ENCODE measurements around the gene KRTAP2-3.
A peak's percentile ranks its signal among the peaks of the same experiment; 100 is the strongest.
"Not testable (repeated sequence)": the region's sequence is repeated elsewhere in the genome, so short reads cannot be mapped to it uniquely, and the experiment has no call there.

The KRTAP2-3 gene, protein sequence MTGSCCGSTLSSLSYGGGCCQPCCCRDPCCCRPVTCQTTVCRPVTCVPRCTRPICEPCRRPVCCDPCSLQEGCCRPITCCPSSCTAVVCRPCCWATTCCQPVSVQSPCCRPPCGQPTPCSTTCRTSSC

DNA sequence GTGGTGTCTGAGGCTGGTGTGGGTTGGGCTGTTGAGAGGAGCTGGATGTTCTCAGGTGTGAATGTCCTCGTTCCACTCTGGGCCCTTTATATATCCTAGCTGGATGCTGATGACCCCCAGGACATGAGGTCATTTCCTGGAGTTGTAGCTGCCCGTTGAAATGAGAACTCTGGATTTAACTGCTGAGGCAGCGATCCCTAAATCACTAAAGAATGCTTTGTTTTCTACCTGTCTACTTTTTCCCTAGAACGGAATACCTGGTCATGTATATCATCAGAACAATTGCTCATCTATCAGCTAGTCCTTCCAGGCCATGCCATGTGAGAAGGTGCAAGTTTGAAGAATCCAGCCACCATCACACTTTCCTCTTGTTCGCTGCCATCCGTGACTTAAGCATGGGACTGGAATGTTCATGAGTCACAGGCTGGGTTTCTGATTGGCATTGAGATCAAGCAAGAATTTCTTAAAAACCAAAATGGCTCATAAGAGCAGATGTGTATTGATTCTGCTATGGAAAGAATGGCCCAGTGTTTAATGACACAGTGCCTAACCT lies at the start of gene KRTAP2-3:
Gene KRTAP2-3 (minus strand): TSS at position 63 of the 553 bp plus-strand sequence. CDS start 64 bp downstream, outside the sequence.
- FAIRE-seq: no peak

DNA sequence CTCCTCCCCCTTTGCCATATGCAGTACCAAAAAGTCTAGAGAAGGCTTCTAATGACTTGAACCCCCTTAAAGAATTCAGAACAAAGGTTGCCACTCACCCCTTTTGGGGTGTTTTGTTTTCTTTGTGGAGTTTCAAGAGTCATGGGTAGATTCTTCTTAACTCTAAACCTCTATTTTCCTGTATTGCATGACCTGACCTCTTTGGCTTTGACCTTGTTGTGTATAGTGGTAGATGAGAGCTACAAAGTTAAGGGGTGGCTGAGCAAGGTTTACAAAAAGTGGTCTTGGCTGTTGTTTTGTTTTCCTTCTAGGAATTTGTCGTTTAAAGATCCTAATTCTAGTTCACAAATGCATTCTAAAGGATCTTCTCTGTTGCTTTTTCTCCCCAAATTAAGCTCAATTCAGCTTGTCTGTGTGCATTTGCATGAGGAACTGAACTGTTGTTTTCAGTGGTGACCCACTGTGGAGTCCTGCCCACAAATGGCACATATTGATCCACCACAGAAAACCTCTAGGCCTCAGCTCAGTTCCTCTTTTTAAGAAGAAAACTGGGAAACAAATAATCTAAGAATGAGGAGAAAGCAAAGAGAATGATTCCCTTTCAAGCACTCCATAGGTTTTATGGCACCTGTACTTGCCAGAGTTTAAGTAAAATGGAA lies 48.9 kb upstream of the KRTAP2-3 start:
- not testable (repeated sequence) for FAIRE-seq

DNA sequence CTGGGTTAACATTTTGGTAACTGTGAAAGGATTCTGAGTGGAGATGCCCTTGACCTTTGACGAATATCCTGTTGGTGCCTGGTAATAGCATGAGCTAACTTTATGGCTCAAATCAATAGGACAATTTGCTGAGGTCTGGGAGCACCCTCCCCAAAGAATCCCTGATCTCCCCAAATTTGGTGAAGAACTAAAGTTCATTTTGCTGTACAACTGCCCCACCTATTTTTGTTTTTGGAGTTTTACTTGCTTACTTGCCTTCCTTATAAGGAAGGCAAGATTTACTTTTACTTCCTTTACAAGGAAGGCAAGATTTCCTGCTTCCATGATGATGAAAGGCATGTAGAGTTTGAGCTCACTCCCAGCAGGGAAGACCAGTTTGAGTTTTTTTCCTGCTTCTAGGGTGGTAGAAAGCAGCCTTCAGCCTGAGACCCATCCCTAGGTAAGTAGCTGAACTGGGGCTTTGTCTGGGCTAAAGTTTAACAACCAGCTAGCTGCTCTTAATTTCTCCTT lies 48.1 kb upstream of the KRTAP2-3 start:
- FAIRE-seq: no peak

DNA sequence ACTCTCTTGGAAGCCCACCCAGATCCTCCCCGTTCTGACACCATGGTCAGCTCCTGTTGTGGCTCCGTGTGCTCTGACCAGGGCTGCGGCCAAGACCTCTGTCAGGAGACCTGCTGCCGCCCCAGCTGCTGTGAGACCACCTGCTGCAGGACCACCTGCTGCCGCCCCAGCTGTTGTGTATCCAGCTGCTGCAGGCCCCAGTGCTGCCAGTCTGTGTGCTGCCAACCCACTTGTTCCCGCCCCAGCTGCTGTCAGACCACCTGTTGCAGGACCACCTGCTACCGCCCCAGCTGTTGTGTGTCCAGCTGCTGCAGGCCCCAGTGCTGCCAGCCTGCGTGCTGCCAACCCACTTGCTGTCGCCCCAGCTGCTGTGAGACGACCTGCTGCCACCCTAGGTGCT lies 45.4 kb upstream of the KRTAP2-3 start, which contains the start of gene KRTAP4-9:
Gene KRTAP4-9 (plus strand): TSS at position 43 of the 400 bp plus-strand sequence. CDS start 0 bp downstream, at position 43.
- not testable (repeated sequence) for FAIRE-seq

DNA sequence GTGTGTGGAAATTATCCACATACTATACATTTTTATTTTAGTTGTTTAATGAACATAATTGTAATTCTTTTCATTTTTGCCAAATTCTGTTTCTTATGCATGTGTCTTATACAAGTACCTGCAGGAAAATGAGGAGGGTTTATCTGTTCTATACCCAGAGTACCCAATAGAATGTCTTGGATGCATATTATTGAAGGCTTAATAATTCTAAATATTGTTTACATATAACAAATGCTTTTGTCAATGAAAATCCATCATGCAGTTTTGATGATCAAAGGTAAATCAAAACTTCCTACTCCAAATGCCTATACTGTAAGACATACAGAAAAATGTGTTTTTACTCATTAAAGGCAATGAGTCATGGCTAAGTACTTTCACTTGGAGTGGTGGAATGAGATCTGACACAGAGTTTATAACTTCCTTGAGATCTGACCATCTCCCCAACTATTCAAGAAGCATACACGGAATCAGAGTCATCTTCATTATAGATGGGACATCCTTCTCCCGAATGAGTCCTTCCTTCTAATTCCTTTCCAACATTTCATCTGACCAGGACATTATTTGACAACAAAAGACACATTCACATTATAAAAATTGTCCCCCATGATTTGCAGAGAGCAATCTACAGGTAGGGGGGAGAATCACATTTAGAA lies 44.6 kb upstream of the KRTAP2-3 start:
- FAIRE-seq: peak; percentile 45

DNA sequence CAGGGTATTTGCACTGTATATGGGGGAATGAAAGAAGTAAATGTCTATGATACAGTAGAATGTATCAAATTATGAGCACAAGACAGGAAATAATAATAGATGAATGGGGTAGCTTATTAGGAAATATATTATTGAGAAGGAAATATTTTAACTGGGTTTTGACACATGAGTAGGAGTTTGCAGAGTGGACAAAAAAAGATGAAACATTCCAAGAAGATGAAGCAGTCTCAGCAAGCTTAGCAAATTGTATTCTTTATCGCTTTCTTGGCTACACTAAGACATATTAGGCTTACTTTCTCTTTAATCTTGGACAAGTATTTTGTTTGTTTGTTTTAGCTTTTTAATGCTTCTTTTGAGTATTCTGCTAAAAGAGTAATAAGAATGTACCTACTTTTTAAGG lies 44.0 kb upstream of the KRTAP2-3 start:
- FAIRE-seq: no peak

DNA sequence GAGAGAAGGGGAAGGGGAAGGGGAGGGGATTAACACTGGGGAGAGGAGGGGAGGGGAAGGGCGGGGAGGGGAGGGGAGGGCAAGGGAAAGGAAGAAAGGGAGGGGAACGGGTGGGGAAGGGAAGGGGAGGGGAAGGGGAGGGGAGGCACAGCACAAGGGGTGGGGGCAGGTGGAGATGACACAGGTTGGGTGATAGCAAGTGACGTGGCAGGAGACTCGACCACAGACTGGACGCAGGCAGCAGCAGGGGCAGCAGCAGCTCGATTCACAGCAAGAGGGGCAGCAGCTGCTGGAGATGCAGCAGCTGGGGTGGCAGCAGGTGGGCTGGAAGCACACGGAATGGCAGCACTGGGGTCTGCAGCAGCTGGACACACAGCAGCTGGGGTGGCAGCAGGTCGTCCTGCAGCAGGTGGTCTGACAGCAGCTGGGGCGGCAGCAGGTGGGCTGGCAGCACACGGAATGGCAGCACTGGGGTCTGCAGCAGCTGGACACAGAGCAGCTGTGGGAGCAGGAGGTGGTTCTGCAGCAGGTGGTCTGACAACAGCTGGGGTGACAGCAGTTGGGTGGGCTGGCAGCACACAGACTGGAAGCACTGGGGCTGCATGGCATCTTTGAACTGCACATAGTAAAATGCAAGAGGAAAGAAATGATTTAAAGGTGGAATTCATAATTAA lies 41.8 kb upstream of the KRTAP2-3 start, which contains the start of gene KRTAP4-16:
Gene KRTAP4-16 (minus strand): TSS at position 624 of the 674 bp plus-strand sequence. CDS start 0 bp downstream, at position 624.
- no peak for FAIRE-seq

DNA sequence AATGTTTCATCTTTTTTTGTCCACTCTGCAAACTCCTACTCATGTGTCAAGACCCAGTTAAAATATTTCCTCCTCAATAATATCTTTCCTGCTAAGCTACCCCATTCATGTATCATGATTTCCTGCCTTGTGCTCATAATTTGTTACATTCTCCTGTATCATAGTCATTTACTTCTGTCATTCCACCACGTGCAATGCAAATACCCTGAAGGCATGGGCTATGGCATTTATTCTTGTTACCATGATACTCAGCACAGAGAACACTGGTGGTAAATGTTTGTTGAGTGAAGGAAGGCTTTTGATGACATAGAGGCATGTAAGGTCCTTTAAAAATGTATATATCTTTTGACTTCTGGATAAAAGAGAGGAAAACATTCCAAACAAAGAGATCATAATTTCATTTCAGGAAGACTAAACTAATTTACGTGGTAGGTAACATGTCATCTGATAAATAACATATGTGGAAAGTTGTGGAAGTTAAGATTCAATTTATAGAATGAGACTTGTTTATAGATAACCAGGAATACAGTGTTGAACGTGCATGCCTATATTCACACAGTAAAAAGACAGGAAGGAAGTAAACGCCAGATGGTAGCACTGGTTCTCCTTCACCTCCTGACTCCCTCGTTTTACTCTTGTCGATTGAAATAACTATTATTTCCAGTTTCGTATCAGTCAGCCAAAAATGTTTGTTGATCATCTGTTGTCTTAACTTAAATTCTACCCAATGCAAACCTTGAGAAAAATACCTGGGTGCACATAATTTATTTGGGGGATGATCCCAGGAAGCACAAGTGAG lies 40.0 kb upstream of the KRTAP2-3 start:
- FAIRE-seq: not testable (repeated sequence)

DNA sequence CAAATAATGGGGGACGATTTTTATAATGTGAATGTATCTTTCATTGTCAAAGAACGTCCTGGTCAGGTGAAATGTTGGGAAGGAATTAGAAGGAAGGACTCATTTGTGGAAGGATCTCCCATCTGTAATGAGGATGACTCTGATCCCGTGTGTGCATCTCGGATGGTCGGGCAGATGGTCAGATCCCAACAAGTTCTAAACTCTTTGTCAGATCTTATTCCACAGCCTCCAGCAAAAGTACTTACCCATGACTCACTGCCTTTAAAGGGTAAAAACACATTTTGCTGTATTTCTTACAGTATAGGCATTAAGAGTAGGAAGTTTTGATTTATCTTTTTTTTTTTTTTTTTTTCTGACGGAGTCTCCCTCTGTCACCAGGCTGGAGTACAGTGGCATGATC lies 38.6 kb upstream of the KRTAP2-3 start:
- no peak for FAIRE-seq

DNA sequence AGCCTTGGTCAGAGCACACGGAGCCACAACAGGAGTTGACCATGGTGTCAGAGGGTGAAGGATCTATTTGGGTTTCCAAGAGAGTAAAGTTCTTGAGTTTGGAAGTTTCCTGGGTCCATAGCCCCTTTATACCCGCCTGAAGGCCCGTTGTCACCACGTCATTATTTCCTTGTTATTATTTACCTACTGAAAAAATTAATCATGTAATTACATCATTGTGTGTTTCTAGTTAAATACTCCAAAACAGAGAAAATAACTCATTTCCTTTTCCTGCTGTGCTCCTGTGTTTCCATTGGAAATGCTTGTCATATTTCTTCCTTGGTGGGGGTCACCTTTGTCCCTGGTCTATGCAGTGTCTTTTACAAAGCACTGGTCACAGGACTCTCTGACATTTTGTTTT lies 38.1 kb upstream of the KRTAP2-3 start, which contains the start of gene KRTAP4-8:
Gene KRTAP4-8 (minus strand): TSS at position 101 of the 400 bp plus-strand sequence. CDS start 58 bp downstream, at position 43.
- FAIRE-seq: no peak

DNA sequence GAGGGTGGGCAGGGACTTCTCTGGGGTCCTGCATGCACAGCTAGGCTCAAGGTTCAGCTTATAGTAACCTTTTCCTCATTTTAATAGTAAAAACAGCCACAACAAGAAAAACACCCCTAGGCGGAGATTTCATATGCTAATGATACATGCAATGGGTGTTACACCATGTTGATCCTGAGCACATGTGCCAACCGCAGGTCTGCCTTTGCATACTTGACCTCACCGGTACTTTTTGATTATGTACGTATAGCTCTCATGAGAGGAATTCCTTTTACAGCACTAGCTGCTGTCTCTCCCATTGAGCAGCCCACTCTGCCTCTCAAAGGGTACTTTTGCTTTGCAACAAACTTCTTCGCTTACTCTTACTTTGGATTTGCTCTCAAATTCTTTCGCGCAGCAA lies 36.1 kb upstream of the KRTAP2-3 start:
- FAIRE-seq: no peak

DNA sequence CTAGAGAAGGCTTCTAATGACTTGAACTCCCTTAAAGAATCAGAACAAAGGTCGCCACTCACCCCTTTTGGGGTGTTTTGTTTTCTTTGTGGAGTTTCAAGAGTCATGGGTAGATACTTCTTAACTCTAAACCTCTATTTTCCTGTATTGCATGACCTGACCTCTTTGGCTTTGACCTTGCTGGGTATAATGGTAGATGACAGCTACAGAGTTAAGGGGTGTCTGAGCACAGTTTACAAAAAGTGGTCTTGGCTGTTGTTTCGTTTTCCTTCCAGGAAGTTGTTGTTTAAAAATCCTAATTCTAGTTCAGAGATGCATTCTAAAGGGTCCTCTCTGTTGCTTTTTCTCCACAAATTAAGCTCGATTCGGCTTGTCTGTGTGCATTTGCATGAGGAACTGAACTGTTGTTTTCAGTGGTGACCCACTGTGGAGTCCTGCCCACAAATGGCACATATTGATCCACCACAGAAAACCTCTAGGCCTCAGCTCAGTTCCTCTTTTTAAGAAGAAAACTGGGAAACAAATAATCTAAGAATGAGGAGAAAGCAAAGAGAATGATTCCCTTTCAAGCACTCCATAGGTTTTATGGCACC lies 28.9 kb upstream of the KRTAP2-3 start:
- not testable (repeated sequence) for FAIRE-seq

DNA sequence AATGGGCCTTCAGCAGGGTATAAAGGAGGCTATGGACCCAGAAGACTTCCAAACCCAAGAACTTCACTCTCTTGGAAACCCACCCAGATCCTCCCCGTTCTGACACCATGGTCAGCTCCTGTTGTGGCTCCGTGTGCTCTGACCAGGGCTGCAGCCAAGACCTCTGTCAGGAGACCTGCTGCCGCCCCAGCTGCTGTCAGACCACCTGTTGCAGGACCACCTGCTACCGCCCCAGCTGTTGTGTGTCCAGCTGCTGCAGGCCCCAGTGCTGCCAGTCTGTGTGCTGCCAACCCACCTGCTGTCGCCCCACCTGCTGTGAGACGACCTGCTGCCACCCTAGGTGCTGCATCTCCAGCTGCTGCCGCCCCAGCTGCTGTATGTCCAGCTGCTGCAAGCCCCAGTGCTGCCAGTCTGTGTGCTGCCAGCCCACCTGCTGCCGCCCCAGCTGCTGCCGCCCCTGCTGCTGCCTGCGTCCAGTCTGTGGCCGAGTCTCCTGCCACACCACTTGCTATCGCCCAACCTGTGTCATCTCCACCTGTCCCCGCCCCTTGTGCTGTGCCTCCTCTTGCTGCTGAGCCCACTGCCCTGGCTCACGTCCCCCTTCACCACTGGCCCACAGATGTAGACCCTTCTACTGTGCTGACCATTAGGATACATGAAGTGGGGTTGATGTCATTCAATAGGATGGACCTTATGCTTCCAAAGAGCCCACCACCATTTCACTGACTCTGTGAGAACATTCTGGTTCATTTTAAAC lies 24.4 kb upstream of the KRTAP2-3 start, which contains the start of gene KRTAP4-7:
Gene KRTAP4-7 (plus strand): TSS at position 51 of the 757 bp plus-strand sequence. CDS start 57 bp downstream, at position 108.
- not testable (repeated sequence) for FAIRE-seq

DNA sequence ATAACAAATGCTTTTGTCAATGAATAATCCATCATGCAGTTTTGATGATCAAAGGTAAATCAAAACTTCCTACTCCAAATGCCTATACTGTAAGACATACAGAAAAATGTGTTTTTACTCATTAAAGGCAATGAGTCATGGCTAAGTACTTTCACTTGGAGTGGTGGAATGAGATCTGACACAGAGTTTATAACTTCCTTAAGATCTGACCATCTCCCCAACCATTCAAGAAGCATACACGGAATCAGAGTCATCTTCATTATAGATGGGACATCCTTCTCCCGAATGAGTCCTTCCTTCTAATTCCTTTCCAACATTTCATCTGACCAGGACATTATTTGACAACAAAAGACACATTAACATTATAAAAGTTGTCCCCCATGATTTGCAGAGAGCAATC lies 23.5 kb upstream of the KRTAP2-3 start:
- not testable (repeated sequence) for FAIRE-seq

DNA sequence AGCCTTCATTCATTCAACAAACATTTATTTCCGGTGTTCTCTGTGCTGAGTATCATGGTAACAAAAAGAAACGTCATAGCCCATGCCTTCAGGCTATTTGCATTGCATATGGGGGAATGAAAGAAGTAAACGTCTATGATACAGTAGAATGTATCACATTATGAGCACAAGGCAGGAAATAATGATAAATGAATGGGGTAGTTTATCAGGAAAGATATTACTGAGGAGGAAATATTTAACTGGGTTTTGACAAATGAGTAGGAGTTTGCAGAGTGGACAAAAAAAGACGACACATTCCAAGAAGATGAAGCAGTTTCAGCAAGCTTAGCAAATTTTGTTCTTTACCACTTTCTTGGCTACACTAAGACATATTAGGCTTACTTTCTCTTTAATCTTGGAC lies 22.7 kb upstream of the KRTAP2-3 start:
- FAIRE-seq: no peak

DNA sequence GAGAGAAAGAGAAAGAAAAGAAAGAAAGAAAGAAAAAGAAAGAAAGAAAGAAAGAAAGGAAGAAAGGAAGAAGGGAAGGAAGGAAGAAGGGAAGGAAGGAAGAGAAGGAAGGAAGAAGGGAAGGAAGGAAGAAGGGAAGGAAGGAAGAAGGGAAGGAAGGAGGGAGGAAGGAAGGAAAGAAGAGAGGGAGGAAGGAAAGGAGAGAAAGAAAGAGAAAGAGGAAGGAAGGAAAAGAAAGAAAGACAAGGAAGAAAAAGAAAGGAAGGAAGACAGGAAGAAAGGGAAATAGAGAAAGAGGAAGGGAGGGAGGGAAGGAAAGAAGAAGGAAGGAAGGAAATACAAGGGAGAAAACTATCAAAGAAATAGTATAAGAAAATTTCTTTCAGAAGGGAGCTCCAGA lies 16.9 kb upstream of the KRTAP2-3 start:
- FAIRE-seq: no peak

DNA sequence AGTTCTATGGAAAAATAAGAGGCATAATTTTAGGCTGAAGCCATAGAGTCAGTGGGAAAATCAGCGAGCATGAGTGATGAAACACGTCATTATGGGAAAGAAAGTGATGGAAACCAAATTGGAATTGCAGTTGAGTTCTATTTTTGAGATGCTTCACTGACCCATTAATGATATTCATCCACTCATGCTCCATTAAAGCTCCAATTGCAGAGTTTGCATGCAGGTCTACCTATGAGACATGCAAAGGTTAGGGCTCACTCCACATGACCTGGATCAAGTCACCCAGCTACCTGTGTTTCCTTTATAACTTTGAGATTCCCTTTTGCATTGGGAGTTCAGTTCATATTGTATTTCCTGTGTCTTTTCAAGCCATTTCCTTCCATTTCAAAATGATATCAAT lies 13.8 kb upstream of the KRTAP2-3 start:
- no peak for FAIRE-seq

DNA sequence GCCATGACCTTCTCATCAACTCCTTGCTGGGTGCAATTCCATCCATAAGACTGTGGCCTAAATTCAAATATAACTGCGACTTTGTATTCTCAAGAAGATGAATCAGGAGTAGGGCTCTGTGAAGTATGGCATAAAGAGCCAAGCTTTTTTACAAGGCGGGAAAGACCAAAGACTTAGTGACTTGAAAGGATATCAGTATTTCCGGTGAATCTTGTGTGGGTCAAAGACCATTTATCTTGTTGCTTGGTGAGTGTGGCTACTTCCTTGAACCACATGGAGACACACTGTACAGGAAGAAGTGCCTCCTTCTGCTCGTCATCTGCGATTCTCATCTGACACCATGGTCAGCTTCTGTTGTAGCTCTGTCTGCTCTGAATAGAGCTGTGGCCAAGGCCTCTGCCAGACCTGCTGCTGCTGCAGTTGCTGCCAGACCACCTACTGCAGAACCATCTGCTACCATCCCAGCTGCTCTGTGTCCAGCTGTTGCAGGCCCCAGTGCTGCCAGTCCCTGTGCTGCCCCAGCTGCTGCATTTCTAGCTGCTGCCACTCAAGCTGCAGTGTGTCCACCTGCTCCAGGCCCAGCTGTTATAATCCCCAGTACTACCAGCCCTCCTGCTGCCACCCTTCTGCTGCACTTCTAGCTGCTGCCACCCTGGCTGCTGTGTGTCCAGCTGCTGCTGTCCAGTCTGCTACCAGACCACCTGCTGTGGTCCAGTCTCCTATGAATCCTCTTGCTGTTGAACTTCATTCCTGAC lies 11.9 kb upstream of the KRTAP2-3 start:
- FAIRE-seq: no peak

DNA sequence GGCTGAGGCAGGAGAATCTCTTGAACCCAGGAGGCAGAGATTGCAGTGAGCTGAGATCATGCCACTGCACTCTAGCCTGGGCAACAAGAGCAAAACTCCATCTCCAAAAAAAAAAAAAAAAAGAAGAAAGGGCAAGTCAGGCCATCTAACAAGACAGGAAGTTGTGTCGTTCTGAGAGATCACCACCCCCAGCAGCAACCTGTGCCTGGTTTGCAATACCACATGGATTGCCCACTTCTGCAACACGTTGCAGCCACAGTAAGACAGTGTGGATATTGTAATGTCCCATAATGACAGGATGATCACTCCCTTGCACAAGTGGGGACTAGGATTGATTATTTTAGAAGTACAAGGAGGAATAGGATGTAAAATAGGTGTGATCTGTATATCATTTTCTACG lies 9.1 kb upstream of the KRTAP2-3 start:
- no peak for FAIRE-seq

DNA sequence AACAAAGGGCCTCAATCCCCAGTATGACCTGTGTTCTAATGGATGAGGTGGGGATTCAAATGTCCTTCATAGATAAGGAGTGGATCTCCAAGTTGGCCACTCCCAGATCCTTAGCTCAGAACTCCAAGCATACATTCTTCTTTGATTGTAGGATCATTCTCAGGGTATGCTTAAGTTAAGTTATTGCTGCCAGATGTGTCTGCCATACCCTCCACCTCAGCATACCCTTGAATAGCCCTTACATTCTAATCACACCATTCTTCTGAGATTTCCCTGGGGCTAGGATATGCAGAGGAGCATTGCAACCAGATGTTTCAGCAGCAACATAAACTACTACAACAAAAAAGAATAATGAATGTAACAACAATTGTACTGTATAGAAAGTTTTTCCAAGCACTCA lies 7.4 kb upstream of the KRTAP2-3 start:
- no peak for FAIRE-seq
